ENCODE measurements around the gene MPV17.

Gene MPV17

GRCh38 chr2:27261926-27262298 lies 61.0 kb downstream of the MPV17 start:
- TF ChIP-seq POLR2A (IDR thresholded peaks at IDR 0.05; ENCODE audit: low read length) (no peak), GATA1 (IDR thresholded peaks at IDR 0.05; ENCODE audit: low read depth, low read length) (no peak)

GRCh38 chr2:27261241-27261925 lies 61.5 kb downstream of the MPV17 start:
- no peak for DNase-seq
- no peak for TF ChIP-seq POLR2A (IDR thresholded peaks at IDR 0.05; ENCODE audit: low read length)
- no peak for TF ChIP-seq GATA1 (IDR thresholded peaks at IDR 0.05; ENCODE audit: low read depth, low read length)

More at GRCh38 chr2:27261926-27262298, 61.0 kb downstream of the MPV17 start:
- no peak for DNase-seq
